ENCODE results near the gene ZNF655.

Gene ZNF655

DNA sequence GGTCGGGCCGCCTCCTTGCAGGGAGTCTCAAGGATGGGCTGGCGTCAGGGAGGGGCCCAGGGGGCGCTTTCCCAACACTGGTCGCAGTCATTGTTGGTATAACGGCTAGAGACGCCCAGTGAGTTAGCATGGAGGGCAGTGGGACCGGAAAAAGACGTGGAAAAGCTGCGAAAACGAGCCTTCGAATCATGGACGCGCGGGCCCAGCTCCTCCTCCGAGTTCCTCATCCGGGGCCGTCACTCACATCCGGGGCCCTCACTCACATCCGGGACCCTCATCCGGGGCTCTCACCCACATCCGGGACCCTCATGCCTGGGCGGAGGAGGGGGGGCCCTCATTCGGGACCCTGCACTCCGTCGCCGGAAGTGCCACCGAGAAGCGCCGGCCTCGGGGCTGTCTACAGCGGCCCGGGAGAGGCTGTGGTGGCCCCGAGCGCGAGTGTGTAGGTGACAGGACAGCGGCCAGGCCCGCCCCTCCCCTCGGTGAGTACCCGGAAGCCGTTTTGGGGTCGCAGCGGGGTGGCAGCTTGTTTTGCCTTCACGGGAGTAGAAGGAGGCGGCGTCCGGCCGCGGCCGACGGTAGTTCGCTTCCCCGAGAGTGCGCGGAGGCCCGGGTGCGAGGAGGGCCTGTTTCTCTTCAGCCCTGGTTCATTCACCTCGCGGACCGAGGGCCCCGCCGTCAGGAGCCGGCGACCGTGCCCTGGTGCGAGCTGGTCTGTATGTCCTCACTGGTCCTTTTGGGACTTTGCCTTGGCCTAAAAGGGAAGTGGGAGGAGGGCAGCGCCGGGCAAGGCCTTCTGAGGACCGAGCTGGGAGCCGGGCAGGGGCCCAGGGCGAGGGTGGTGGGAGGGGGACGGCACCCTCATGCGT, at the start of gene ZNF655:
Gene ZNF655, plus strand, starts transcription at position 337 of the 869 bp plus-strand sequence. CDS start 1,918 bp downstream, outside the sequence.
- no peak within 1 kb of the TSS for H3K27ac ChIP-seq

GRCh38 chr7:99514050-99514449, 44.4 kb upstream of the ZNF655 start:
- TF ChIP-seq, protein P1, sequence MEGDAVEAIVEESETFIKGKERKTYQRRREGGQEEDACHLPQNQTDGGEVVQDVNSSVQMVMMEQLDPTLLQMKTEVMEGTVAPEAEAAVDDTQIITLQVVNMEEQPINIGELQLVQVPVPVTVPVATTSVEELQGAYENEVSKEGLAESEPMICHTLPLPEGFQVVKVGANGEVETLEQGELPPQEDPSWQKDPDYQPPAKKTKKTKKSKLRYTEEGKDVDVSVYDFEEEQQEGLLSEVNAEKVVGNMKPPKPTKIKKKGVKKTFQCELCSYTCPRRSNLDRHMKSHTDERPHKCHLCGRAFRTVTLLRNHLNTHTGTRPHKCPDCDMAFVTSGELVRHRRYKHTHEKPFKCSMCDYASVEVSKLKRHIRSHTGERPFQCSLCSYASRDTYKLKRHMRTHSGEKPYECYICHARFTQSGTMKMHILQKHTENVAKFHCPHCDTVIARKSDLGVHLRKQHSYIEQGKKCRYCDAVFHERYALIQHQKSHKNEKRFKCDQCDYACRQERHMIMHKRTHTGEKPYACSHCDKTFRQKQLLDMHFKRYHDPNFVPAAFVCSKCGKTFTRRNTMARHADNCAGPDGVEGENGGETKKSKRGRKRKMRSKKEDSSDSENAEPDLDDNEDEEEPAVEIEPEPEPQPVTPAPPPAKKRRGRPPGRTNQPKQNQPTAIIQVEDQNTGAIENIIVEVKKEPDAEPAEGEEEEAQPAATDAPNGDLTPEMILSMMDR (IDR thresholded peaks at IDR 0.05), result no peak
- no peak for TF ChIP-seq ZFX (IDR thresholded peaks at IDR 0.05; ENCODE audit: borderline replicate concordance)
- no peak overlapping the region for H3K27ac ChIP-seq

More for the DNA sequence above, at the start of gene ZNF655:
- TF ChIP-seq ZFX (IDR thresholded peaks at IDR 0.05; ENCODE audit: borderline replicate concordance), result no peak
- TF ChIP-seq, protein P1 (IDR thresholded peaks at IDR 0.05), result no peak

DNA sequence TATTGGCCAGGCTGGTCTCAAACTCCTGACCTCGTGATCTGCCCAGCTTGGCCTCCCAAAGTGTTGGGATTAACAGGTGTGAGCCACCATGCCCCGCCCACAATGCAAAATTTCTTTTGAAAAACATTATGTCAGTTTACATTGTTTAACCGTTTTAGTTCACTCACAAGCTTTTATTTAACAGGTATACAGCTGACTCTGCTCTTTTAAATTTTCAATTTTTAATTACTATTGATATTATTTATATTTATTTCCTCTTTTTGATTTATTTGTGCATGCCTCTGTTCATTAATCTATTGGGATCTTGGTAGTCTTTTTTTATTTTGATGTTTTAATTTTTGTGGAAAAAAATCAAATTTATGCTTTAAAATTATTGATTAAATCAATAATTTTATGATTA, 37.0 kb upstream of the ZNF655 start:
- TF ChIP-seq ZFX (IDR thresholded peaks at IDR 0.05; ENCODE audit: borderline replicate concordance), result no peak
- TF ChIP-seq, protein P1 (IDR thresholded peaks at IDR 0.05), result no peak
- no peak overlapping the region for H3K27ac ChIP-seq

DNA sequence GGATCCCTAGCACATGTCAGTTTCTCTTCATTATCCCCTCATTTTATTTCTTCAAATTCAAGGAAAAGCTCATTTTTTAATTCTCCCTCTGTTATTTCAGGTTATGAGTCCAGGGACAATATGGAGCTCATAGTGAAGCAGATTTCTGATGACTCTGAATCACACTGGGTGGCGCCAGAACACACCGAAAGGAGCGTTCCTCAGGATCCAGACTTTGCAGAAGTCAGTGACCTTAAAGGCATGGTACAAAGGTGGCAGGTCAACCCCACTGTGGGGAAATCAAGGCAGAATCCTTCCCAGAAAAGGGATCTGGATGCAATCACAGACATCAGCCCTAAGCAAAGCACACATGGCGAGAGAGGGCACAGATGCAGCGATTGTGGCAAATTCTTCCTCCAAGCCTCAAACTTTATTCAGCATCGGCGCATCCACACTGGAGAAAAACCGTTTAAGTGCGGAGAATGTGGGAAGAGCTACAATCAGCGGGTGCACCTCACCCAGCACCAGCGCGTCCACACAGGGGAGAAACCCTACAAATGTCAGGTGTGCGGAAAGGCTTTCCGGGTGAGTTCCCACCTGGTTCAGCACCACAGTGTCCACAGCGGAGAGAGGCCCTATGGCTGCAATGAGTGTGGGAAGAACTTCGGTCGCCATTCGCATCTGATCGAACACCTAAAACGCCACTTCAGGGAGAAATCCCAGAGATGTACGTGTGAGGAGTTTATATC, 32.6 kb upstream of the ZNF655 start:
- no peak overlapping the region for H3K27ac ChIP-seq
- no peak for TF ChIP-seq ZFX (IDR thresholded peaks at IDR 0.05; ENCODE audit: borderline replicate concordance)
- TF ChIP-seq, protein P1 (IDR thresholded peaks at IDR 0.05), result peak; percentile 45

DNA sequence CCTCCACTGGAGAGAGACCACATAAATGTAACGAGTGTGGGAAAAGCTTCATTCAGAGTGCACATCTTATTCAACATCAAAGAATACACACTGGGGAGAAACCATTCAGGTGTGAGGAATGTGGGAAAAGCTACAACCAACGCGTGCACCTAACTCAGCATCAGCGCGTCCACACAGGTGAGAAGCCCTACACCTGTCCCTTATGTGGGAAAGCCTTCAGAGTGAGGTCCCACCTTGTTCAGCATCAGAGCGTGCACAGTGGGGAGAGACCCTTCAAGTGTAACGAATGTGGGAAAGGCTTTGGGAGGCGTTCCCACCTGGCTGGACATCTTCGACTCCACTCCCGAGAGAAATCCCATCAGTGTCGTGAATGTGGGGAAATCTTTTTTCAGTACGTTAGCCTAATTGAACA, 27.1 kb upstream of the ZNF655 start:
- TF ChIP-seq ZFX (IDR thresholded peaks at IDR 0.05; ENCODE audit: borderline replicate concordance), result no peak
- TF ChIP-seq, protein P1 (IDR thresholded peaks at IDR 0.05), result no peak
- H3K27ac ChIP-seq, result no peak overlapping the region

- TF ChIP-seq, protein P1 (IDR thresholded peaks at IDR 0.05), result no peak
- TF ChIP-seq ZFX (IDR thresholded peaks at IDR 0.05; ENCODE audit: borderline replicate concordance), result no peak
- H3K27ac ChIP-seq, result no peak overlapping the region
Measured at GRCh38 chr7:99535667-99536066, 22.8 kb upstream of the ZNF655 start.

Data from 22Rv1 (cell line).